Peyer's patch (tissue), 4 donors: ENCODE measurements around the gene KLHL7.

ENCODE experiments used
- CTCF ChIP-seq, 6 experiments: fragments of 450-650 bp in 4 of 6; fragments of 200-600 bp in 2 of 6; sonication (generic) in 1 of 6; IDR thresholded peaks; one replicate each; pipeline ENCODE4 v1.5.1; 2017 to 2019; ENCODE audit warnings: antibody characterized with exemption in 6 of 6, mild to moderate bottlenecking in 3 of 6, moderate library complexity in 1 of 6
- POLR2A ChIP-seq, 2 donors: fragments of 450-650 bp; IDR thresholded peaks; one replicate each; pipeline ENCODE4 v1.5.1; 2017; ENCODE audit warnings: antibody characterized with exemption in 2 of 2, mild to moderate bottlenecking in 2 of 2, moderate library complexity in 2 of 2

DNA sequence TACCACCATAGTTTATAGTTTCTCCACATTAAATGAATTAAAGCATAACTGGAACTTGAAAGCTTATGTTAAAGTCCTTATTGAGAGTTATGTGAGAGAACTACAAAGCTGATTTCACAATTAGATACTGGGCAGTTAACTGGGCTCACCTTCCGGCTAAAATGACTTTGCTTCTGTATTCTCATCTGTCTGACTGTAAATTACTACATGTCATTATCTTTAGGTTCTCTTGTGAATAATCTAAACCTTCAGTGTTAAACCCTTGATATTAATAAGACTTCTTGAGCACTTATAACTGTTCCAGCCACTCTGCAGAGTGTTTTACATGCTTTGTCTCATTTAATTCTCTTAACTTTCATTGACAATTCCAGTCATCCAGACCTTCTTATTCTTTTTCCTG is 3.9 kb downstream of the KLHL7 start:
- TF ChIP-seq CTCF (IDR thresholded peaks at IDR 0.05) = no peak
- TF ChIP-seq POLR2A (IDR thresholded peaks at IDR 0.05) = no peak
